Endothelial cell of umbilical vein (primary cell): Measurements from ENCODE around the gene KIAA0930.

Source experiments
- EZH2 ChIP-seq: IDR thresholded peaks from 2 replicates; pipeline ENCODE4 v1.6.1; 2012; ENCODE audit warnings: borderline replicate concordance, low read depth, mild to moderate bottlenecking, moderate library complexity, low read length, inconsistent platforms; ENCODE audit not compliant: severe bottlenecking
- FOS ChIP-seq: IDR thresholded peaks from 2 replicates; pipeline ENCODE4 v1.6.1; 2011; ENCODE audit warnings: mild to moderate bottlenecking, low read length, moderate library complexity, borderline replicate concordance; ENCODE audit not compliant: insufficient read depth
- GATA2 ChIP-seq: IDR thresholded peaks from 2 replicates; pipeline ENCODE4 v1.7.0; 2011; ENCODE audit warnings: low read depth, mild to moderate bottlenecking, moderate library complexity, mixed read lengths, low read length; ENCODE audit not compliant: insufficient read length, insufficient read depth
- JUN ChIP-seq: IDR thresholded peaks from 2 replicates; pipeline ENCODE4 v1.6.1; 2011; ENCODE audit warnings: borderline replicate concordance, low read depth; ENCODE audit not compliant: insufficient read length, insufficient read depth
- POLR2A ChIP-seq: IDR thresholded peaks from 2 replicates; pipeline ENCODE4 v1.6.1; 2012; ENCODE audit warnings: low read depth, mild to moderate bottlenecking, control low read depth, low read length
- POLR2AphosphoS5 ChIP-seq: IDR thresholded peaks from 2 replicates; pipeline ENCODE4 v1.6.1; 2012; ENCODE audit warnings: low read depth, mild to moderate bottlenecking, control low read depth, low read length, moderate library complexity; ENCODE audit not compliant: insufficient read depth
- TF ChIP-seq, protein P1 (sequence below), 2 donors: IDR thresholded peaks; 1 replicate in 1 of 2; 2 replicates in 1 of 2; pipeline ENCODE4 v1.5.1; 2011; ENCODE audit warnings: low read length in 2 of 2, mild to moderate bottlenecking in 2 of 2, moderate library complexity in 2 of 2, control low read depth in 1 of 2, inconsistent platforms in 1 of 2, low read depth in 1 of 2; ENCODE audit not compliant: insufficient read depth in 1 of 2; ENCODE audit errors: extremely low read depth in 1 of 2
- TF ChIP-seq, protein P2 (sequence below): IDR thresholded peaks from 2 replicates; pipeline ENCODE4 v1.6.1; 2011; ENCODE audit not compliant: insufficient read depth, insufficient read length

DNA sequence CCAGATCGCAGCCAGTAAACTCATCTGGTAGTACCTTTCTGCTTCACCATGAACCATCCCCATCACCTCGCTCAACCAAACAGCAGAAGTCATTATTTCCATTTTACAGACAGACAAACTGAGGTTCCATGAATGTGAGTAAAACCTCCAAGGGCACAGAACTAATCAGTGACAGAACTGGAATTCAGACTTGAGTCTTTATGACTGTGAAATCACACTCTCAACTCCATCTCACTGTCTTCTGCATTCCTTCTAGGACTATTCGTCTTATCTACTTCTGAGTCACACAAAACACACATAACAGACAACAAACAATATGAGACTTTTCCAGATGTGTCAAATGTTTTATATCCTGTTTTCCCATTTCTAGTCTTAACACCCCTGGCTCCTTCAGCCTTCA lies 86.3 kb downstream of the KIAA0930 start:
- TF ChIP-seq, protein P1, sequence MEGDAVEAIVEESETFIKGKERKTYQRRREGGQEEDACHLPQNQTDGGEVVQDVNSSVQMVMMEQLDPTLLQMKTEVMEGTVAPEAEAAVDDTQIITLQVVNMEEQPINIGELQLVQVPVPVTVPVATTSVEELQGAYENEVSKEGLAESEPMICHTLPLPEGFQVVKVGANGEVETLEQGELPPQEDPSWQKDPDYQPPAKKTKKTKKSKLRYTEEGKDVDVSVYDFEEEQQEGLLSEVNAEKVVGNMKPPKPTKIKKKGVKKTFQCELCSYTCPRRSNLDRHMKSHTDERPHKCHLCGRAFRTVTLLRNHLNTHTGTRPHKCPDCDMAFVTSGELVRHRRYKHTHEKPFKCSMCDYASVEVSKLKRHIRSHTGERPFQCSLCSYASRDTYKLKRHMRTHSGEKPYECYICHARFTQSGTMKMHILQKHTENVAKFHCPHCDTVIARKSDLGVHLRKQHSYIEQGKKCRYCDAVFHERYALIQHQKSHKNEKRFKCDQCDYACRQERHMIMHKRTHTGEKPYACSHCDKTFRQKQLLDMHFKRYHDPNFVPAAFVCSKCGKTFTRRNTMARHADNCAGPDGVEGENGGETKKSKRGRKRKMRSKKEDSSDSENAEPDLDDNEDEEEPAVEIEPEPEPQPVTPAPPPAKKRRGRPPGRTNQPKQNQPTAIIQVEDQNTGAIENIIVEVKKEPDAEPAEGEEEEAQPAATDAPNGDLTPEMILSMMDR (IDR thresholded peaks at IDR 0.05; ENCODE audit: extremely low read depth in 1 of 2, insufficient read depth in 1 of 2, low read depth in 1 of 2, low read length in 2 of 2), result no peak
- TF ChIP-seq POLR2AphosphoS5, result no peak
- no peak for TF ChIP-seq POLR2A
- TF ChIP-seq JUN, result peak; percentile 40
- no peak for TF ChIP-seq EZH2
- TF ChIP-seq, protein P2, sequence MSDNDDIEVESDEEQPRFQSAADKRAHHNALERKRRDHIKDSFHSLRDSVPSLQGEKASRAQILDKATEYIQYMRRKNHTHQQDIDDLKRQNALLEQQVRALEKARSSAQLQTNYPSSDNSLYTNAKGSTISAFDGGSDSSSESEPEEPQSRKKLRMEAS, result no peak
- TF ChIP-seq GATA2, result peak; percentile 33
- TF ChIP-seq FOS, result peak; percentile 52
